Measurements from ENCODE around the gene TAF9B. TPM values are rescaled to one million over a fixed set of nuclear protein-coding genes. Genes with fewer than 3 reads are reported as not detected.
"Not testable (repeated sequence)": the region's sequence is repeated elsewhere in the genome, so short reads cannot be mapped to it uniquely, and the experiment has no call there.

TAF9B gene
- total and polyA plus RNA-seq, 9 donors: 14.3 to 26.9 (median 18.3) TPM

DNA sequence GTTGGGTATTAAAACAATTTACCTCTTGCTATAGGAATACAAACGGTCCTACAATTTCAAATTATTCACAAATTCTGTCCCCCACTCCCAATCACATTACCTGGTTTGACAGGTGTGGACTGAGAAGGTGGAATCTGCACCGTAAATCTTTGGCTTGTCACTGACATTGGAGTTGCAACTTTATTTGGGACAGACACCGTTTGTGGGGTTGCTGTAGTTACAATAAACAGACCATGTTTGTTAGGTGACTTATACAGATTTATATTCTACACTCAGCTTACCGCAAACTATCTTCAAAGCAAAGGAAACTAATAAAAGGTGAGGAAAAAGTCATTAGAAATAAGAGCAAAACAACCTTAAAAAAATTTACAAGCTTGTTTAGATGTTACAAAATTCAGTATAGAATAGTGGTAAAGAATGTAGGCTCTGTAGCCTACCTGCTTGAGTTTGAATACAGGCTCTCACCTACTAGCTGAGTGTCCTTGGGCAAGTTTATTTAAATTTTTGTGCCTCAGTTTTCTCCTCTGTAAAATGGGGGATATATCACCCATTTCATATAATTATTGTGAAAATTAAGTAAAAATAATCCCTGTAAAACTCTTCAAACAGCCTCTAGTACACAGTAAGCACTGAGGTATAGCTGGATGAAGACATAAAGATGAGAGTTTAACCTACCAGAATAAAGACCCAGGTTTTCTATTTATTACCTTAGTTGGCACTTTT is 6.1 kb downstream of the TAF9B start:
- H3K9me3 ChIP-seq: no peaks in the 10 kb centered on the region
- H3K27me3 ChIP-seq: no peaks in the 10 kb centered on the region
- intact Hi-C loops (cut with DNase I): no loop called here
- TF ChIP-seq, protein P1, sequence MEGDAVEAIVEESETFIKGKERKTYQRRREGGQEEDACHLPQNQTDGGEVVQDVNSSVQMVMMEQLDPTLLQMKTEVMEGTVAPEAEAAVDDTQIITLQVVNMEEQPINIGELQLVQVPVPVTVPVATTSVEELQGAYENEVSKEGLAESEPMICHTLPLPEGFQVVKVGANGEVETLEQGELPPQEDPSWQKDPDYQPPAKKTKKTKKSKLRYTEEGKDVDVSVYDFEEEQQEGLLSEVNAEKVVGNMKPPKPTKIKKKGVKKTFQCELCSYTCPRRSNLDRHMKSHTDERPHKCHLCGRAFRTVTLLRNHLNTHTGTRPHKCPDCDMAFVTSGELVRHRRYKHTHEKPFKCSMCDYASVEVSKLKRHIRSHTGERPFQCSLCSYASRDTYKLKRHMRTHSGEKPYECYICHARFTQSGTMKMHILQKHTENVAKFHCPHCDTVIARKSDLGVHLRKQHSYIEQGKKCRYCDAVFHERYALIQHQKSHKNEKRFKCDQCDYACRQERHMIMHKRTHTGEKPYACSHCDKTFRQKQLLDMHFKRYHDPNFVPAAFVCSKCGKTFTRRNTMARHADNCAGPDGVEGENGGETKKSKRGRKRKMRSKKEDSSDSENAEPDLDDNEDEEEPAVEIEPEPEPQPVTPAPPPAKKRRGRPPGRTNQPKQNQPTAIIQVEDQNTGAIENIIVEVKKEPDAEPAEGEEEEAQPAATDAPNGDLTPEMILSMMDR (IDR thresholded peaks at IDR 0.05): no peak
- H3K4me3 ChIP-seq: no peak overlapping the region
- H3K36me3 ChIP-seq: no peaks in the 10 kb centered on the region
- H3K27ac ChIP-seq: no peak overlapping the region
- DNase-seq: no peak
- H3K4me1 ChIP-seq (ENCODE audit: insufficient read depth): no peaks in the 10 kb centered on the region
- 61 to 70% (median 62%) methylated on average over 4 of the region's 4 CpGs for WGBS, 3 donors

- H3K4me1 ChIP-seq (ENCODE audit: insufficient read depth): no peaks in the 10 kb centered on the region
- H3K9me3 ChIP-seq: no peaks in the 10 kb centered on the region
- intact Hi-C loops (cut with DNase I): no loop called here
- 52 to 65% (median 61%) methylated on average over 1 of the region's 1 CpG for WGBS, 3 donors
- H3K27me3 ChIP-seq: no peaks in the 10 kb centered on the region
- no peak for DNase-seq
- no peak overlapping the region for H3K4me3 ChIP-seq
- no peaks in the 10 kb centered on the region for H3K36me3 ChIP-seq
- H3K27ac ChIP-seq: no peak overlapping the region
- TF ChIP-seq POLR2A (IDR thresholded peaks at IDR 0.05) (no peak), EP300 (IDR thresholded peaks at IDR 0.05) (no peak)
- TF ChIP-seq, protein P1 (IDR thresholded peaks at IDR 0.05): no peak
Observed at GRCh38 chrX:78131117-78131516, 8.3 kb downstream of the TAF9B start.

DNA sequence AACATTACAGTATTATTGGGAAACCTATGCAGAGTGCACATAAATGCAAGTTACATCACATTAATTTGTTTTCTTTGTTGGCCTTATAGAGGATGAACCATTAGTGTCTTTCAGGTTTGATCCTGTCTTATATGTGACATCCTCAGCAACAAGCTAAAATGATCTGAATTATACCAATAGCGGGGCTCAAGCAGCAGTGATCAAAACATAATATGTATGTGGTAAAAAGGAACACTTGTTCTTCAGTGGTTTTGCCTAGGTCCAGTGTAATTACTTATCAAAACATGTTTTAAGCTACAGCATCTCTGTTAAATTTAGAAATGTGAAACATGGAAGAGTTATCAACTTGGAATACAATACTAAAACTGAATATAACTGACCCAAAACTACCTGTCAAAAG is 9.1 kb downstream of the TAF9B start:
- WGBS, 3 donors: 67 to 76% (median 68%) methylated on average over 1 of the region's 1 CpG
- intact Hi-C loops (cut with DNase I): no loop called here
- TF ChIP-seq, protein P1 (IDR thresholded peaks at IDR 0.05): no peak
- TF ChIP-seq POLR2A (IDR thresholded peaks at IDR 0.05) (no peak), EP300 (IDR thresholded peaks at IDR 0.05) (no peak)
- Histone ChIP-seq H3K27ac (no peak overlapping the region), H3K4me1 (ENCODE audit: insufficient read depth) (no peaks in the 10 kb centered on the region), H3K9me3 (no peaks in the 10 kb centered on the region), H3K36me3 (no peaks in the 10 kb centered on the region), H3K27me3 (no peaks in the 10 kb centered on the region), H3K4me3 (no peak overlapping the region)
- DNase-seq: no peak

DNA sequence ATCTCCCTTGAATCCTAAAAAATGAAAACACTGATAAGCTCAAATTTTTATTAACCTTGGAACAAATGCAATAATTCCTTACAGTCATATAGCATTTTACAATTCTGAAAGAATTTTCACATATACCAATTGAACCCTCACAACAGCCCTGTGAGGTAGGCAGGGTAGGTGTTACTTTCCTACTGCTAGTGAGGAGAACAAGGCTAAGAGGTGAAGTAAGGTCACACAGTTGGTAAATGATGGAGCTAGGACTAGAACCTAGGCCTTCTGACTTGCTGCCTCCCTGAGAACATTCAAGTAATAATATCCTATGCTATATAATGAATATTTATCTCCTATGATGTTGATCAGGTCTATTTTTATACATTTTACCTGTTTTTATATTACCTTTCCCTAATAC is 9.7 kb downstream of the TAF9B start:
- intact Hi-C loops (cut with DNase I): no loop called here
- Histone ChIP-seq H3K9me3 (no peaks in the 10 kb centered on the region), H3K4me3 (no peak overlapping the region), H3K36me3 (no peaks in the 10 kb centered on the region), H3K27ac (no peak overlapping the region), H3K27me3 (no peaks in the 10 kb centered on the region), H3K4me1 (ENCODE audit: insufficient read depth) (no peaks in the 10 kb centered on the region)
- no peak for TF ChIP-seq EP300 (IDR thresholded peaks at IDR 0.05)
- TF ChIP-seq, protein P1 (IDR thresholded peaks at IDR 0.05): no peak
- TF ChIP-seq POLR2A (IDR thresholded peaks at IDR 0.05): no peak
- DNase-seq: no peak

DNA sequence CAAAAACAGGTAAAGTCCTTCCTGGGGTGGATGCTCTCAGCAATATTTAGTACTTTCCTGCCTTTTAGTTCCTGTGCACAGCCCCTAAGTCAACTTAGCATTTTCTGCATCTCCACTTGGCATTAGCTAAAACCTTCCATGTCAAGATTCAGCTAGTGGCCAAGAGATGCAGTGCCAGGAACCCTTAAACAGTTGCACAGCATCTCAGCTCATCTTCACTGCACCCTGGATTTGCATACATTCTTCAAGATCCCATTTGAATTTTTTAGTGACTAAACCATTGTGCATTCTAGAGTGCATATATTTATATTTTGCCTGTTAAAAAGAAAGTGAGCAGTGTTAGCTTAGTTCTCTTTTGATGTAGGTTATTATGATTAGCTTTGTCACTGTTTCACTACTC is 13.7 kb downstream of the TAF9B start:
- H3K4me3 ChIP-seq; H3K27ac ChIP-seq; DNase-seq; intact Hi-C loops (cut with DNase I); H3K4me1 ChIP-seq (ENCODE audit: insufficient read depth); H3K9me3 ChIP-seq; H3K36me3 ChIP-seq; H3K27me3 ChIP-seq: not testable (repeated sequence)
